H1 (cell line): ENCODE data around the gene KRTAP5-1. TPM values are rescaled to one million over a fixed set of nuclear protein-coding genes. Genes with fewer than 3 reads are reported as not detected.

Experiments
- CTCF ChIA-PET: fragments of 300-600 bp; sonication (Branson Sonifier 250); formaldehyde crosslinking; loops from one replicate; lab custom pipeline; 2021; ENCODE audit not compliant: partially characterized antibody; lab: Charles Lee
- POLR2A ChIA-PET: fragments of 300-600 bp; sonication (Branson Sonifier 250); formaldehyde crosslinking; loops from one replicate; lab custom pipeline; 2021; ENCODE audit warnings: inconsistent platforms; ENCODE audit not compliant: partially characterized antibody; lab: Charles Lee
- DNase-seq, 2 experiments: peaks; one replicate each; pipeline versions ENCODE4 v3.0.0 to v3.0.0-alpha.2; 2010 to 2022; ENCODE audit warnings: low spot score in 2 of 2, low read depth in 1 of 2, mixed read lengths in 1 of 2
- FAIRE-seq: peaks from 2 replicates; lab custom pipeline; 2011; peaks lifted over from hg19 to GRCh38; lab: Jason Lieb, UNC
- H2AFZ ChIP-seq: 2 replicates; pipeline ENCODE4 v1.8.1; 2012; ENCODE audit warnings: low read length, inconsistent platforms
- H2AK5ac ChIP-seq: 2 replicates; pipeline ENCODE4 v1.6.1; 2013; ENCODE audit warnings: low read depth, low read length
- H2BK120ac ChIP-seq: replicated peaks from 2 replicates; pipeline ENCODE3; 2013; ENCODE audit warnings: low read depth, low read length, inconsistent platforms
- H2BK12ac ChIP-seq: 2 replicates; pipeline ENCODE4 v1.6.1; 2013; ENCODE audit warnings: low read depth, low read length
- H2BK15ac ChIP-seq: 2 replicates; pipeline ENCODE4 v1.6.1; 2013; ENCODE audit warnings: low read length
- H2BK20ac ChIP-seq: 2 replicates; pipeline ENCODE4 v1.6.1; 2013; ENCODE audit warnings: low read length
- H2BK5ac ChIP-seq: 2 replicates; pipeline ENCODE4 v1.6.1; 2013; ENCODE audit warnings: low read depth, low read length
- H3K14ac ChIP-seq: 2 replicates; pipeline ENCODE4 v1.6.1; 2013; ENCODE audit warnings: inconsistent platforms; ENCODE audit not compliant: insufficient read length
- H3K18ac ChIP-seq: 2 replicates; pipeline ENCODE4 v1.6.1; 2013; ENCODE audit warnings: low read length; ENCODE audit errors: extremely low read depth
- H3K23ac ChIP-seq: 2 replicates; pipeline ENCODE4 v1.6.1; 2013; ENCODE audit warnings: inconsistent platforms; ENCODE audit not compliant: insufficient read length
- H3K23me2 ChIP-seq: 2 replicates; pipeline ENCODE4 v1.6.1; 2013; ENCODE audit warnings: low read depth, low read length
- H3K27ac ChIP-seq: 2 replicates; pipeline ENCODE4 v1.6.1; 2011; ENCODE audit warnings: low read depth, low read length, inconsistent platforms
- H3K27me3 ChIP-seq, 4 experiments: replicated peaks in 1 of 4; 1 replicate in 1 of 4; 2 replicates in 3 of 4; pipeline versions ENCODE4 v1.6.1 to v1.8.1; 2011 to 2013; ENCODE audit warnings: low read length in 3 of 4, mild to moderate bottlenecking in 3 of 4, inconsistent platforms in 2 of 4, mixed read lengths in 2 of 4, moderate library complexity in 1 of 4; ENCODE audit not compliant: control insufficient read depth in 3 of 4, insufficient read depth in 3 of 4; ENCODE audit errors: extremely low read depth in 1 of 4
- H3K36me3 ChIP-seq, 4 experiments: 2 replicates each; pipeline versions ENCODE4 v1.6.1 to v1.8.1; 2011 to 2013; ENCODE audit warnings: mild to moderate bottlenecking in 4 of 4, low read length in 3 of 4, moderate library complexity in 2 of 4, control low read depth in 1 of 4, inconsistent platforms in 1 of 4; ENCODE audit not compliant: insufficient read depth in 4 of 4, control insufficient read depth in 2 of 4
- H3K4ac ChIP-seq: replicated peaks from 2 replicates; pipeline ENCODE3; 2013; ENCODE audit warnings: low read length, low read depth, mixed read lengths, inconsistent platforms; ENCODE audit not compliant: insufficient read length
- H3K4me1 ChIP-seq, 4 experiments: replicated peaks in 1 of 4; 1 replicate in 1 of 4; 2 replicates in 3 of 4; pipeline versions ENCODE4 v1.6.1 to v1.8.1; 2011 to 2013; ENCODE audit warnings: low read length in 3 of 4, inconsistent platforms in 2 of 4, mixed read lengths in 1 of 4; ENCODE audit not compliant: insufficient read depth in 4 of 4, control insufficient read depth in 3 of 4
- H3K4me2 ChIP-seq, 2 experiments: 2 replicates each; pipeline versions ENCODE4 v1.6.1 to v1.8.1; 2011 to 2013; ENCODE audit warnings: low read depth in 2 of 2, low read length in 2 of 2, control low read depth in 1 of 2, inconsistent platforms in 1 of 2, mild to moderate bottlenecking in 1 of 2; ENCODE audit not compliant: insufficient read depth in 1 of 2
- H3K4me3 ChIP-seq, 4 experiments: fragments of 200-600, 300-600 bp in 1 of 4; sonication (generic), shearing (Covaris generic), sonication (Bioruptor Twin) in 1 of 4; 2 replicates each; pipeline versions ENCODE4 v1.5.1 to v1.8.1; 2011 to 2016; ENCODE audit warnings: low read length in 4 of 4, low read depth in 3 of 4, control low read depth in 2 of 4, inconsistent platforms in 2 of 4, mild to moderate bottlenecking in 2 of 4, mixed read lengths in 1 of 4, moderate library complexity in 1 of 4; ENCODE audit not compliant: insufficient read depth in 2 of 4; ENCODE audit errors: extremely low read depth in 1 of 4
- H3K56ac ChIP-seq: replicated peaks from 2 replicates; pipeline ENCODE3; 2013; ENCODE audit warnings: low read depth, mild to moderate bottlenecking, mixed read lengths, low read length, inconsistent platforms; ENCODE audit not compliant: insufficient read length
- H3K79me1 ChIP-seq: 2 replicates; pipeline ENCODE4 v1.6.1; 2013; ENCODE audit warnings: low read depth, low read length, control low read depth
- H3K79me2 ChIP-seq, 2 experiments: 2 replicates each; pipeline versions ENCODE4 v1.6.1 to v1.8.1; 2012 to 2013; ENCODE audit warnings: low read length in 2 of 2, mild to moderate bottlenecking in 2 of 2, inconsistent platforms in 1 of 2; ENCODE audit not compliant: insufficient read depth in 2 of 2, control insufficient read depth in 1 of 2
- H3K9ac ChIP-seq, 4 experiments: replicated peaks in 1 of 4; 1 replicate in 1 of 4; 2 replicates in 3 of 4; pipeline versions ENCODE4 v1.6.1 to v1.8.1; 2011 to 2013; ENCODE audit warnings: low read depth in 3 of 4, low read length in 3 of 4, control low read depth in 2 of 4, mild to moderate bottlenecking in 2 of 4, moderate library complexity in 2 of 4, inconsistent platforms in 1 of 4; ENCODE audit errors: extremely low read depth in 1 of 4
- H3K9me3 ChIP-seq, 2 experiments: 2 replicates each; pipeline versions ENCODE4 v1.6.1 to v1.8.1; 2012 to 2013; ENCODE audit warnings: mild to moderate bottlenecking in 2 of 2, moderate library complexity in 2 of 2, control low read depth in 1 of 2, inconsistent platforms in 1 of 2, low read depth in 1 of 2, low read length in 1 of 2, mixed read lengths in 1 of 2; ENCODE audit not compliant: insufficient read depth in 2 of 2
- H4K20me1 ChIP-seq, 2 experiments: replicated peaks in 1 of 2; 2 replicates each; pipeline versions ENCODE3 to v1.8.1; 2011 to 2013; ENCODE audit warnings: inconsistent platforms in 2 of 2, low read length in 2 of 2, mild to moderate bottlenecking in 1 of 2; ENCODE audit not compliant: insufficient read depth in 2 of 2, control insufficient read depth in 1 of 2
- H4K5ac ChIP-seq: 2 replicates; pipeline ENCODE4 v1.6.1; 2013; ENCODE audit warnings: low read length, low read depth, mixed read lengths, inconsistent platforms; ENCODE audit not compliant: insufficient read length
- H4K8ac ChIP-seq: 2 replicates; pipeline ENCODE4 v1.8.0; 2013; ENCODE audit warnings: mild to moderate bottlenecking, moderate library complexity, low read length, inconsistent platforms; ENCODE audit not compliant: insufficient read depth; ENCODE audit errors: extremely low read depth
- H4K91ac ChIP-seq: replicated peaks from 2 replicates; pipeline ENCODE3; 2013; ENCODE audit warnings: low read length, mixed read lengths, inconsistent platforms; ENCODE audit not compliant: insufficient read length
- CREB1 ChIP-seq: IDR thresholded peaks from 2 replicates; pipeline ENCODE4 v1.6.1; 2012; ENCODE audit warnings: inconsistent platforms
- EP300 ChIP-seq, 2 experiments: IDR thresholded peaks; 1 replicate in 1 of 2; 2 replicates in 1 of 2; pipeline ENCODE4 v1.6.1; 2011 to 2012; ENCODE audit warnings: low read depth in 2 of 2, low read length in 2 of 2, mild to moderate bottlenecking in 2 of 2, borderline replicate concordance in 1 of 2, inconsistent platforms in 1 of 2, moderate library complexity in 1 of 2
- GABPA ChIP-seq: IDR thresholded peaks from 2 replicates; pipeline ENCODE4 v1.6.1; 2011; ENCODE audit warnings: mild to moderate bottlenecking, low read length, moderate library complexity, borderline replicate concordance; ENCODE audit not compliant: insufficient read depth
- GTF2F1 ChIP-seq: IDR thresholded peaks from 2 replicates; pipeline ENCODE4 v1.6.1; 2012; ENCODE audit warnings: low read depth, low read length, improper control_type of control experiment, borderline replicate concordance
- JUN ChIP-seq: IDR thresholded peaks from 2 replicates; pipeline ENCODE4 v1.6.1; 2011; ENCODE audit warnings: low read depth, mild to moderate bottlenecking, improper control_type of control experiment, low read length
- KDM4A ChIP-seq: IDR thresholded peaks from one replicate; pipeline ENCODE4 v1.7.1; 2012; ENCODE audit warnings: low read depth, mild to moderate bottlenecking, moderate library complexity, low read length, inconsistent platforms; ENCODE audit not compliant: severe bottlenecking
- KDM5A ChIP-seq: fragments of 200-600 bp; IDR thresholded peaks from 2 replicates; pipeline ENCODE4 v1.7.1; 2012; ENCODE audit warnings: mild to moderate bottlenecking, low read length, inconsistent platforms, mixed read lengths
- SUZ12 ChIP-seq: fragments of 200-600 bp; sonication (generic); IDR thresholded peaks from 2 replicates; pipeline ENCODE4 v1.6.1; 2012; ENCODE audit warnings: mild to moderate bottlenecking, inconsistent platforms, low read length, moderate library complexity, mixed read lengths
- TEAD4 ChIP-seq: IDR thresholded peaks from 2 replicates; pipeline ENCODE4 v1.6.1; 2012; ENCODE audit warnings: low read depth, low read length, inconsistent platforms, mixed read lengths
- WGBS, 2 experiments: shearing (Covaris generic) in 1 of 2; methylation state at CpG; one replicate each; pipeline versions ENCODE4 v1.1.6 to v1.1.7; 2013 to 2015; ENCODE audit warnings: low lambda C conversion rate in 2 of 2, mixed read lengths in 2 of 2, inconsistent platforms in 1 of 2, low coverage in 1 of 2, missing lambda C conversion rate in 1 of 2; ENCODE audit not compliant: insufficient replicate concordance in 2 of 2, insufficient coverage in 1 of 2, insufficient read length in 1 of 2; ENCODE audit errors: extremely low coverage in 1 of 2, missing lambda C conversion rate in 1 of 2; 5-methylcytosine and 5-hydroxymethylcytosine counted together
- polyA plus RNA-seq, 7 experiments: library from polyadenylated mRNA; depleted of rRNA in 3 of 7; stranded (reverse) in 5 of 7; unstranded in 2 of 7; fragments of >200 nt in 5 of 7; fragments of 200-250 nt in 2 of 7; gene quantifications; 1 replicate in 5 of 7; 2 replicates in 1 of 7; 4 replicates in 1 of 7; pipeline versions ENCODE4 v1.2.1 to v1.2.3, GENCODE V29; 2011 to 2013; ENCODE audit warnings: missing spikeins in 2 of 7, mixed read lengths in 2 of 7
- total RNA-seq: library from RNA; stranded (reverse); fragmentation: NEBNext Ultra II Directional; extraction: Animal tissue kit (Norgen Biotek cat#: 25700); gene quantifications from 2 replicates; pipeline ENCODE4 v1.2.1, GENCODE V29; 2021
- TF ChIP-seq, protein P1 (sequence below): IDR thresholded peaks from 2 replicates; pipeline ENCODE4 v1.6.1; 2012; ENCODE audit warnings: inconsistent platforms

Gene KRTAP5-1
- total and polyA plus RNA-seq, 2 of the 8 experiments (the other 6 are each of a cell fraction or from before 2014, with no cell fraction given): not detected

DNA sequence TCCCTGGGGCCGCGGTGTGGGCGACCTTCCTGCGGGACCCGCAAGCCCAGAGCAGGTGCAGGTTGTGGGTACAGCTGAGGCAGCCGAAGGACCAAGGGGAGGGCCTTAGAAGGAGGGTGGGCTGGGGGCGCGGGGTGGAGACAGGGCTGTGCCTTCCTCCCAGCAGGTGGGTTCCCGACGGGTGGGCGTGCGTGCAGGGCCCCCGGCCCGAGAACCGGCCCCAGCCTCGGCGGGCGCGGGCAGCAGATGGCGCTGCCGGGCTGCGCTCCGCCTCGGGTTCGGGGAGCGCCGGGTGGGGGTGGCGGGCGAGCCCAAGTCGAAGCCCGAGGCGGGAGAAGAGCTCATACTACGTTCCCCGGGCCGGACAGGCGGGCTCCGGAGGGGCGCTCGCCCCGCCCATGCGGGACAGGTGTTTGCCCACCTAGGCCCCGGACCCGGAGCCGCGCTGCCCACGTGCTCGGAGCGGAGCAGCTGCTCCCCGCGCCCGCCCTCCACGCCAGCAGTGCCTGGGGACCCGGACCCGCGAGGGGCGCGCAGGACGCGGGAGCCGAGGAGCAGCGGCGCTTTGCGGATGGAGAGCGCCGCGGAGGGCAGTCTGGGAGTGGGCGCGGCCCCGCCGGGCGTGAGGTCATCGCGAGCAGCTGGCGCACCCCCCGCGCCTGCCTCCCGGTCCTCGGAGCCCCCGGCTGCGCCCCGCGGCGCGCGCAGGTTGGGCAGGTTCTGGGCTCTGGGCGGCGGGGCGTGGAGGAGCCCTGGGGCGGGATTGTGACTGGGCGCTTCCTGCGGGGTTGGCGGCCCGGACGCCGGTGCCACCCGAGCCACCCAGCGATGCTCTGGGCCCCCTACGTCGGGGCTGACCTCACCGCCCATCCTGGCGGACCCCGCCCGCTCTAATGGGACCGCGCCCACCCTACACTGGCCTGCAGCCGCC, 38.3 kb downstream of the KRTAP5-1 start:
- Histone ChIP-seq H2AK5ac (no peak overlapping the region), H4K20me1 (no peaks in the 10 kb centered on the region), H2BK15ac (no peak overlapping the region), H3K36me3 (no peaks in the 10 kb centered on the region), H2AFZ (no peak overlapping the region), H2BK5ac (no peak overlapping the region), H2BK120ac (no peak overlapping the region), H4K91ac (peak overlapping the region; percentile 40), H3K4me3 (peak overlapping the region; percentile 26 to 64 (median 36)), H4K5ac (no peak overlapping the region), H3K18ac (peak overlapping the region; percentile 60; the same call in 1 of the 2 replicates), H3K27ac (no peak overlapping the region), H3K23ac (no peak overlapping the region), H3K9me3 (no peaks in the 10 kb centered on the region), H2BK12ac (no peak overlapping the region; the same call in 1 of the 2 replicates), H3K4ac (no peak overlapping the region), H3K4me2 (peak overlapping the region; percentile 68 to 90), H3K4me1 (peaks cover 3 to 30% (median 13%) of the 10 kb centered on the region in 4 experiments), H3K27me3 (peaks cover 15 to 58% (median 43%) of the 10 kb centered on the region in 4 experiments), H2BK20ac (no peak overlapping the region), H3K79me1 (no peaks in the 10 kb centered on the region), H3K14ac (no peak overlapping the region), H3K56ac (no peak overlapping the region), H3K9ac (no peak overlapping the region), H3K79me2 (no peaks in the 10 kb centered on the region), H3K23me2 (peaks cover 24% of the 10 kb centered on the region; the same call in 1 of the 2 replicates), H4K8ac (peak overlapping the region; percentile 22)
- CTCF ChIA-PET: interaction anchor here (0.6 to 7.2 kb wide), 31 partner anchors 9 to 698 kb away, joined by 3 to 144 read pairs (median 4); partner anchors contain the start of genes KRTAP5-2, KRTAP5-3 and KRTAP5-5
- WGBS, 2 experiments: 8% methylated on average over 13 of the region's 106 CpGs; no CpG with 5 or more reads in 1 of the 2 experiments
- DNase-seq: peak in 1 of 2 experiments; percentile 86
- POLR2A ChIA-PET: interaction anchor here (0.6 to 5.4 kb wide), 8 partner anchors 12 to 979 kb away, joined by 3 to 60 read pairs (median 4); no protein-coding TSS in a partner anchor
- FAIRE-seq: no peak
- TF ChIP-seq KDM4A: peak; percentile 50
- 0 out of 2 replicates have a peak, but pooled peaks have one; percentile 55 for TF ChIP-seq KDM5A
- TF ChIP-seq SUZ12: peak; percentile 54; the same call in 1 of the 2 replicates
- TF ChIP-seq, protein P1, sequence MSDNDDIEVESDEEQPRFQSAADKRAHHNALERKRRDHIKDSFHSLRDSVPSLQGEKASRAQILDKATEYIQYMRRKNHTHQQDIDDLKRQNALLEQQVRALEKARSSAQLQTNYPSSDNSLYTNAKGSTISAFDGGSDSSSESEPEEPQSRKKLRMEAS: peak; percentile 69
- no peak for TF ChIP-seq GTF2F1
- peak; percentile 42; the same call in 1 of the 2 replicates for TF ChIP-seq GABPA
- no peak for TF ChIP-seq TEAD4
- TF ChIP-seq CREB1: no peak; the same call in 1 of the 2 replicates
- TF ChIP-seq JUN: no peak
- peak; percentile 2 to 69 for TF ChIP-seq EP300 (IDR thresholded peaks at IDR 0.05; ENCODE audit: borderline replicate concordance in 1 of 2, low read depth in 2 of 2, low read length in 2 of 2)
